Measurements from ENCODE around the gene VGLL4. TPM values are rescaled to one million over a fixed set of nuclear protein-coding genes. Genes with fewer than 3 reads are reported as not detected.
A peak's percentile ranks its signal among the peaks of the same experiment; 100 is the strongest.

The VGLL4 gene
- total RNA-seq, 1 experiment from 2014 or later = 46.1 TPM

- H3K4me3 Mint-ChIP-seq (ENCODE audit: unreplicated experiment) = no peak overlapping the region
- peaks cover 35% of the 10 kb centered on the region for H3K4me1 Mint-ChIP-seq (ENCODE audit: low read depth, unreplicated experiment)
- CTCF ChIA-PET = no interaction called here
- peaks cover 15% of the 10 kb centered on the region for H3K36me3 Mint-ChIP-seq (ENCODE audit: insufficient read depth, unreplicated experiment)
- BruUV-seq (replicated peaks) = no TSS peak
- Histone ChIP-seq H3K27me3 (replicated peaks; ENCODE audit: control insufficient read depth, insufficient read depth, low read length) (no peaks in the 10 kb centered on the region), H3K9me3 (no peaks in the 10 kb centered on the region), H3K4me3 (ENCODE audit: low read depth, low read length) (no peak overlapping the region), H3K36me3 (ENCODE audit: control insufficient read depth, insufficient read depth, low read length) (no peaks in the 10 kb centered on the region), H3K4me1 (peaks cover 17% of the 10 kb centered on the region)
- intact Hi-C loops (cut with micrococcal nuclease; ENCODE audit: unreplicated experiment) = no loop called here
- no peak for DNase-seq
- peak overlapping the region; percentile 9 for H3K27ac Mint-ChIP-seq (ENCODE audit: unreplicated experiment)
- no peaks in the 10 kb centered on the region for H3K27me3 Mint-ChIP-seq (ENCODE audit: insufficient read depth, unreplicated experiment)
- no peak for TF ChIP-seq CTCF (IDR thresholded peaks at IDR 0.05; ENCODE audit: insufficient read depth in 1 of 2, low read depth in 1 of 2, low read length in 1 of 2, severe bottlenecking in 1 of 2, unreplicated experiment in 1 of 2)
- POLR2A ChIA-PET = no interaction called here
- H3K9me3 Mint-ChIP-seq (ENCODE audit: unreplicated experiment) = no peaks in the 10 kb centered on the region
Observed at GRCh38 chr3:11605398-11605797, 38.3 kb downstream of the VGLL4 start.

- H3K4me3 Mint-ChIP-seq (ENCODE audit: unreplicated experiment) = no peak overlapping the region
- peaks cover 30% of the 10 kb centered on the region for H3K4me1 Mint-ChIP-seq (ENCODE audit: low read depth, unreplicated experiment)
- Histone ChIP-seq H3K27me3 (replicated peaks; ENCODE audit: control insufficient read depth, insufficient read depth, low read length) (no peaks in the 10 kb centered on the region), H3K4me1 (peaks cover 17% of the 10 kb centered on the region), H3K9me3 (no peaks in the 10 kb centered on the region), H3K36me3 (ENCODE audit: control insufficient read depth, insufficient read depth, low read length) (no peaks in the 10 kb centered on the region), H3K4me3 (ENCODE audit: low read depth, low read length) (no peak overlapping the region)
- peaks cover 17% of the 10 kb centered on the region for H3K36me3 Mint-ChIP-seq (ENCODE audit: insufficient read depth, unreplicated experiment)
- no peak for DNase-seq
- H3K27ac Mint-ChIP-seq (ENCODE audit: unreplicated experiment) = no peak overlapping the region
- ChIA-PET POLR2A (no interaction called here), CTCF (no interaction called here)
- no peaks in the 10 kb centered on the region for H3K9me3 Mint-ChIP-seq (ENCODE audit: unreplicated experiment)
- H3K27me3 Mint-ChIP-seq (ENCODE audit: insufficient read depth, unreplicated experiment) = no peaks in the 10 kb centered on the region
- intact Hi-C loops (cut with micrococcal nuclease; ENCODE audit: unreplicated experiment) = no loop called here
- no TSS peak for BruUV-seq (replicated peaks)
- no peak for TF ChIP-seq CTCF (IDR thresholded peaks at IDR 0.05; ENCODE audit: insufficient read depth in 1 of 2, low read depth in 1 of 2, low read length in 1 of 2, severe bottlenecking in 1 of 2, unreplicated experiment in 1 of 2)
Observed at GRCh38 chr3:11604139-11604892, 39.4 kb downstream of the VGLL4 start.

- Histone ChIP-seq H3K9me3 (no peaks in the 10 kb centered on the region), H3K4me3 (ENCODE audit: low read depth, low read length) (no peak overlapping the region), H3K36me3 (ENCODE audit: control insufficient read depth, insufficient read depth, low read length) (no peaks in the 10 kb centered on the region), H3K27me3 (replicated peaks; ENCODE audit: control insufficient read depth, insufficient read depth, low read length) (no peaks in the 10 kb centered on the region), H3K4me1 (peaks cover 17% of the 10 kb centered on the region)
- ChIA-PET POLR2A (no interaction called here), CTCF (interaction anchor here (0.8 kb wide), 1 partner anchor 15 kb away, joined by 3 read pairs; no protein-coding TSS in a partner anchor)
- no peak overlapping the region for H3K4me3 Mint-ChIP-seq (ENCODE audit: unreplicated experiment)
- BruUV-seq (replicated peaks) = no TSS peak
- H3K27ac Mint-ChIP-seq (ENCODE audit: unreplicated experiment) = no peak overlapping the region
- peaks cover 2% of the 10 kb centered on the region for H3K9me3 Mint-ChIP-seq (ENCODE audit: unreplicated experiment)
- intact Hi-C loops (cut with micrococcal nuclease; ENCODE audit: unreplicated experiment) = no loop called here
- peaks cover 19% of the 10 kb centered on the region for H3K36me3 Mint-ChIP-seq (ENCODE audit: insufficient read depth, unreplicated experiment)
- no peak for TF ChIP-seq CTCF (IDR thresholded peaks at IDR 0.05; ENCODE audit: insufficient read depth in 1 of 2, low read depth in 1 of 2, low read length in 1 of 2, severe bottlenecking in 1 of 2, unreplicated experiment in 1 of 2)
- peaks cover 27% of the 10 kb centered on the region for H3K4me1 Mint-ChIP-seq (ENCODE audit: low read depth, unreplicated experiment)
- DNase-seq = no peak
- no peaks in the 10 kb centered on the region for H3K27me3 Mint-ChIP-seq (ENCODE audit: insufficient read depth, unreplicated experiment)
Observed at GRCh38 chr3:11603628-11604027, 40.1 kb downstream of the VGLL4 start.

All from Caco-2 (cell line).